ENCODE results near the gene FNDC3A. TPM values are rescaled to one million over a fixed set of nuclear protein-coding genes. Genes with fewer than 3 reads are reported as not detected.

FNDC3A gene
- total RNA-seq, 1 experiment from 2014 or later, result 24.3 TPM

DNA sequence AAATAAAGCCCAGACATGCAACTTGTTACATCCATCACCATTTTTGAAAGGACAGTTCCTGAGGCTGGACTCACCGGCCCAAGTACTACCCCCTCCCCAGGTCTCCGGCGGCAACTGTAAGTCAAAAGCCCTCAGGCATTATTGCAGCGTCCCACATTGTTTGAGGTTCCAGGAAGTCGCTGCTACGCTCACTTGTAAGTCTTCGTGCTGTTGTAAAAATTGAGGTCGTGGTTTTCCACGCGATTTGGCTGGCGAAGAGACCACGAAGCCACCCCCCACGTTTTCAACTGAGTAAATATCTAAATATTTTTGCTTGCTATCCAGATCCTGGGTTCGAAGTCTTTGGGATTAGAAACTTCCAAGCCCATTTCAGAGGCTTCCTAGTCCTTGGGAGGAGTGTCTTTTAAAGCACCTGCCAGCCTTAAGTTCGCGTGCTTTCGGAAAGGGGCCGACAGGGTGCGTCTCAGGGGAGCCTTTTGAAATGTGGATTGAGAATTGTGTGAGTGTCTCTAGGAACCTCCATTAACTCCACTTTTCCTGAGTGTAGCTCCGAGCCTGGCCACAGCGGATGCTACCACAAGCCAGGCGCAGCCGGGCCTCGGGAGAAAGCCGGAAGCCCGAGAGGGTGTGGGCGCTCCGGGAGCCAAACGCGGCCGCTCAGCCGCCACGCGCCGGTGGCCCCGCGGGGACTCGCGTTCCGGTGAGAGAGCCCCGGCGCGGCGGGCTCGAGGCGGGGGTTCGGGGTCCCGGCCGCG, 434 bp upstream of the FNDC3A start:
- BruUV-seq (replicated peaks), result TSS peak; percentile 93
- ATAC-seq (peak; percentile 47), DNase-seq (ENCODE audit: low read depth, low spot score) (no peak)
- Histone ChIP-seq H3K9me3 (ENCODE audit: control insufficient read depth, insufficient read depth, low read depth, low read length) (peaks cover 8% of the 10 kb centered on the region; the same call in 1 of the 2 replicates), H3K4me3 (ENCODE audit: low read depth in 2 of 2, low read length in 2 of 2) (peak overlapping the region; percentile 73 to 88), H3K4me1 (ENCODE audit: control insufficient read depth, insufficient read depth, low read length) (peaks cover 19% of the 10 kb centered on the region), H3K27me3 (ENCODE audit: control insufficient read depth, insufficient read depth, low read length) (no peaks in the 10 kb centered on the region), H3K27ac (ENCODE audit: low read length) (peak overlapping the region; percentile 94), H3K36me3 (ENCODE audit: control insufficient read depth, insufficient read depth, low read length) (no peaks in the 10 kb centered on the region)
- CTCF ChIA-PET, result no interaction called here
- intact Hi-C loops (cut with micrococcal nuclease; ENCODE audit: unreplicated experiment), result no loop called here
- TF ChIP-seq SIN3A (IDR thresholded peaks at IDR 0.05; ENCODE audit: borderline replicate concordance, insufficient read depth, low read depth, low read length) (no peak), TCF7L2 (IDR thresholded peaks at IDR 0.05; ENCODE audit: low read depth, low read length) (no peak), POLR2AphosphoS5 (IDR thresholded peaks at IDR 0.05; ENCODE audit: low read depth, low read length) (no peak)
- TF ChIP-seq, protein P1, sequence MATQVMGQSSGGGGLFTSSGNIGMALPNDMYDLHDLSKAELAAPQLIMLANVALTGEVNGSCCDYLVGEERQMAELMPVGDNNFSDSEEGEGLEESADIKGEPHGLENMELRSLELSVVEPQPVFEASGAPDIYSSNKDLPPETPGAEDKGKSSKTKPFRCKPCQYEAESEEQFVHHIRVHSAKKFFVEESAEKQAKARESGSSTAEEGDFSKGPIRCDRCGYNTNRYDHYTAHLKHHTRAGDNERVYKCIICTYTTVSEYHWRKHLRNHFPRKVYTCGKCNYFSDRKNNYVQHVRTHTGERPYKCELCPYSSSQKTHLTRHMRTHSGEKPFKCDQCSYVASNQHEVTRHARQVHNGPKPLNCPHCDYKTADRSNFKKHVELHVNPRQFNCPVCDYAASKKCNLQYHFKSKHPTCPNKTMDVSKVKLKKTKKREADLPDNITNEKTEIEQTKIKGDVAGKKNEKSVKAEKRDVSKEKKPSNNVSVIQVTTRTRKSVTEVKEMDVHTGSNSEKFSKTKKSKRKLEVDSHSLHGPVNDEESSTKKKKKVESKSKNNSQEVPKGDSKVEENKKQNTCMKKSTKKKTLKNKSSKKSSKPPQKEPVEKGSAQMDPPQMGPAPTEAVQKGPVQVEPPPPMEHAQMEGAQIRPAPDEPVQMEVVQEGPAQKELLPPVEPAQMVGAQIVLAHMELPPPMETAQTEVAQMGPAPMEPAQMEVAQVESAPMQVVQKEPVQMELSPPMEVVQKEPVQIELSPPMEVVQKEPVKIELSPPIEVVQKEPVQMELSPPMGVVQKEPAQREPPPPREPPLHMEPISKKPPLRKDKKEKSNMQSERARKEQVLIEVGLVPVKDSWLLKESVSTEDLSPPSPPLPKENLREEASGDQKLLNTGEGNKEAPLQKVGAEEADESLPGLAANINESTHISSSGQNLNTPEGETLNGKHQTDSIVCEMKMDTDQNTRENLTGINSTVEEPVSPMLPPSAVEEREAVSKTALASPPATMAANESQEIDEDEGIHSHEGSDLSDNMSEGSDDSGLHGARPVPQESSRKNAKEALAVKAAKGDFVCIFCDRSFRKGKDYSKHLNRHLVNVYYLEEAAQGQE (IDR thresholded peaks at IDR 0.05; ENCODE audit: insufficient read depth in 1 of 2, low read depth in 2 of 2, low read length in 1 of 2), result no peak
- TF ChIP-seq, protein P2, sequence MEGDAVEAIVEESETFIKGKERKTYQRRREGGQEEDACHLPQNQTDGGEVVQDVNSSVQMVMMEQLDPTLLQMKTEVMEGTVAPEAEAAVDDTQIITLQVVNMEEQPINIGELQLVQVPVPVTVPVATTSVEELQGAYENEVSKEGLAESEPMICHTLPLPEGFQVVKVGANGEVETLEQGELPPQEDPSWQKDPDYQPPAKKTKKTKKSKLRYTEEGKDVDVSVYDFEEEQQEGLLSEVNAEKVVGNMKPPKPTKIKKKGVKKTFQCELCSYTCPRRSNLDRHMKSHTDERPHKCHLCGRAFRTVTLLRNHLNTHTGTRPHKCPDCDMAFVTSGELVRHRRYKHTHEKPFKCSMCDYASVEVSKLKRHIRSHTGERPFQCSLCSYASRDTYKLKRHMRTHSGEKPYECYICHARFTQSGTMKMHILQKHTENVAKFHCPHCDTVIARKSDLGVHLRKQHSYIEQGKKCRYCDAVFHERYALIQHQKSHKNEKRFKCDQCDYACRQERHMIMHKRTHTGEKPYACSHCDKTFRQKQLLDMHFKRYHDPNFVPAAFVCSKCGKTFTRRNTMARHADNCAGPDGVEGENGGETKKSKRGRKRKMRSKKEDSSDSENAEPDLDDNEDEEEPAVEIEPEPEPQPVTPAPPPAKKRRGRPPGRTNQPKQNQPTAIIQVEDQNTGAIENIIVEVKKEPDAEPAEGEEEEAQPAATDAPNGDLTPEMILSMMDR (IDR thresholded peaks at IDR 0.05), result no peak
- in situ Hi-C loops (cut with HindIII; ENCODE audit: low pct_unique_long_range_greater_than_20kb, low sequenced_read_pairs), result no loop called here
- POLR2A ChIA-PET, result no interaction called here

DNA sequence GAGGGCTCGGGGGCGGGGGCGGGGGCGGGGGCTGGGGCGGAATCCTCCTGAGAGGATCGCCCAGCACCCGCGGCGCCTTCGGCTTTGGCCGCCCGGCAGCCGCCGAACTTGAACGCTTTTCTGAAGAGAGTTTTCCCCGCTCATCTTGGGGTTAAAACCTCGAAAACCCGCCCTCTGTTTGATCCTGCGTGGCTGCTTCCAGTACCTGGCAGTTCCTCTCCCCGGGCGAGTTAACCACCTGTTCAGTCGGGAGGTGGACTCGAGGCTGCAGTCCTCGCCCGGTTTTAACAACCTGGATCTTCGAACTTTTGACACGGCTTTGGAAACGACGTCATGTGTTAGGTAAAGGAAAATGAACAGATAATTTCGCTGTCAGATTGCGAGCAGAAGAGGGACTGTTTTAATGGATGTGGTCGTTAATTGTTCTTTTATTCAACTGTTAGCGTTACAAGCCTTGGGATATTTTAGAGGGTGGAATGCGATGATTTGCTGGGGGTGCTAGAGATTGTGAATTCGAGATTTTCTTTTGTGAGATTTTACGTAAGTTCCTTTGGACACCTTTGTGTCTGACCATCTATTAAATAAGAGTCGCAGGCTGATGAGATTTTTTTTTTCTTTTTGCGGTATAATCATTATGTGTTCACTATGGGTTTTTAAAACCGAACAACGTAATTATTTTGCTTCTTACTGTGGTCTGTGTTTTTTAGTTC, 1.0 kb downstream of the FNDC3A start:
- no TSS peak for BruUV-seq (replicated peaks)
- no peaks in the 10 kb centered on the region for H3K36me3 ChIP-seq (ENCODE audit: control insufficient read depth, insufficient read depth, low read length)
- ATAC-seq (peak; percentile 39), DNase-seq (ENCODE audit: low read depth, low spot score) (no peak)
- H3K27ac ChIP-seq (ENCODE audit: low read length), result peak overlapping the region; percentile 89
- peaks cover 8% of the 10 kb centered on the region; the same call in 1 of the 2 replicates for H3K9me3 ChIP-seq (ENCODE audit: control insufficient read depth, insufficient read depth, low read depth, low read length)
- H3K4me3 ChIP-seq (ENCODE audit: low read depth in 2 of 2, low read length in 2 of 2), result peak overlapping the region; percentile 84 to 88
- ChIA-PET POLR2A (interaction anchor here (0.6 kb wide), 1 partner anchor 134 kb away, joined by 3 read pairs; no protein-coding TSS in a partner anchor), CTCF (no interaction called here)
- H3K27me3 ChIP-seq (ENCODE audit: control insufficient read depth, insufficient read depth, low read length), result no peaks in the 10 kb centered on the region
- peaks cover 19% of the 10 kb centered on the region for H3K4me1 ChIP-seq (ENCODE audit: control insufficient read depth, insufficient read depth, low read length)
- intact Hi-C loops (cut with micrococcal nuclease; ENCODE audit: unreplicated experiment), result no loop called here
- TF ChIP-seq SIN3A (IDR thresholded peaks at IDR 0.05; ENCODE audit: borderline replicate concordance, insufficient read depth, low read depth, low read length), result 0 out of 2 replicates have a peak, but pooled peaks have one; percentile 49
- TF ChIP-seq, protein P2 (IDR thresholded peaks at IDR 0.05), result no peak
- TF ChIP-seq, protein P1 (IDR thresholded peaks at IDR 0.05; ENCODE audit: insufficient read depth in 1 of 2, low read depth in 2 of 2, low read length in 1 of 2), result no peak
- no peak for TF ChIP-seq POLR2AphosphoS5 (IDR thresholded peaks at IDR 0.05; ENCODE audit: low read depth, low read length)
- TF ChIP-seq TCF7L2 (IDR thresholded peaks at IDR 0.05; ENCODE audit: low read depth, low read length), result peak; percentile 61; the same call in 1 of the 2 replicates
- in situ Hi-C loops (cut with HindIII; ENCODE audit: low pct_unique_long_range_greater_than_20kb, low sequenced_read_pairs), result no loop called here
